Spinal cord (tissue), 10 donors: ENCODE data around the gene RAD51B. TPM values are rescaled to one million over a fixed set of nuclear protein-coding genes. Genes with fewer than 3 reads are reported as not detected.
"Not testable (repeated sequence)": the region's sequence is repeated elsewhere in the genome, so short reads cannot be mapped to it uniquely, and the experiment has no call there.

Source experiments
- DNase-seq, 6 donors: peaks; one replicate each; pipeline versions ENCODE4 v3.0.0 to v3.0.0-alpha.2; 2013 to 2015; ENCODE audit warnings: low spot score in 6 of 6, low read depth in 4 of 6
- H3K27ac ChIP-seq: one replicate; pipeline ENCODE4 v1.5.1; 2013; ENCODE audit warnings: low read depth, low read length, control low read depth
- H3K27me3 ChIP-seq: one replicate; pipeline ENCODE4 v1.6.1; 2013; ENCODE audit warnings: low read length; ENCODE audit not compliant: control insufficient read depth, insufficient read depth
- H3K36me3 ChIP-seq: one replicate; pipeline ENCODE4 v1.6.1; 2013; ENCODE audit warnings: low read length; ENCODE audit not compliant: control insufficient read depth, insufficient read depth
- H3K4me1 ChIP-seq: one replicate; pipeline ENCODE4 v1.6.1; 2013; ENCODE audit warnings: low read length; ENCODE audit not compliant: control insufficient read depth, insufficient read depth
- H3K4me3 ChIP-seq: one replicate; pipeline ENCODE4 v1.5.1; 2013; ENCODE audit warnings: low read depth, low read length, control low read depth
- H3K9me3 ChIP-seq: one replicate; pipeline ENCODE4 v1.6.1; 2013; ENCODE audit warnings: low read length; ENCODE audit not compliant: control insufficient read depth, insufficient read depth
- WGBS: methylation state at CpG from one replicate; pipeline ENCODE4 v1.1.5; 2013; ENCODE audit warnings: missing lambda C conversion rate; ENCODE audit not compliant: insufficient coverage; 5-methylcytosine and 5-hydroxymethylcytosine counted together
- polyA plus RNA-seq, 2 donors: library from polyadenylated mRNA; unstranded; fragments of 120-200 nt; gene quantifications; one replicate each; pipeline ENCODE4 v1.2.1, GENCODE V29; 2013; ENCODE audit not compliant: insufficient read length in 2 of 2
- total RNA-seq, 2 donors: library from RNA; depleted of rRNA in 1 of 2; stranded (reverse); fragments of 120-200 nt in 1 of 2; fragments of >200 nt in 1 of 2; gene quantifications; one replicate each; pipeline versions ENCODE4 v1.2.3 to v1.2.4, GENCODE V29; 2013 to 2014
- donor health status: healthy.

Gene RAD51B
- total and polyA plus RNA-seq, 4 donors = 5.7 to 28.9 (median 14.4) TPM

DNA sequence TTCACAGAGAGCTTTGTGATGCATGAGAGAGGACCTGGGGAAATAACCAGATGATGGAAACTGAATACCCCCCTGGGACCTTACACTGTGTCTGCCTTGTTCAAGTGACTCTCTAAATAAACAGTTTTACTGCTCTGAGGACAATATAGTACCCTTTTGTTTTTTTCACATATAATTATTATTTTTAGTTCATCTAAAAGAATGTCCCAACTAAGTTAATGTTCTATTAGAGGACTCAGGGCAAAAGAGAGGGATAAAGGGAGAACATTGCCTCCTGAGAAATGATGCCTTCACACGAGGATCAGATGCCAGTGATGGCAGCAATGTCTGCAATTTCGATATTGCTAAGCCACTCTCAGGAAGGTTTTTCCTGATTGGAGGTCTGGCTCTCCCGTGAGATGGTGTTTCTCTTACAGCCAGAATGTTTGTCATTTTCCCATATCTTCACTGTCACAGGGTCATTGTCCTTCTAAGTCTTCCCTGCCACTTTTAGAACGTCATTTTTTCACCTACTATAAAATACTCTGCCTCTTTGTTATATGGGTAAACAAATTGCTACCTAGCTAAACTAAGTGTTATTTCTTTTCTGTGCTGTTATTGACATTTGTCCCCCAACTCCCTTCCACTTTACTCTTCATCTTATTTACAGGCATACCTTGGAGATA lies 201.6 kb downstream of the RAD51B start:
- Histone ChIP-seq H3K27me3 (no peaks in the 10 kb centered on the region), H3K27ac (no peak overlapping the region), H3K4me1 (no peaks in the 10 kb centered on the region), H3K9me3 (no peaks in the 10 kb centered on the region), H3K4me3 (no peak overlapping the region), H3K36me3 (no peaks in the 10 kb centered on the region)
- WGBS = 67% methylated on average over 1 of the region's 4 CpGs
- DNase-seq = peak in 1 of 6 donors; percentile 87

GRCh38 chr14:68027276-68027675 lies 207.7 kb downstream of the RAD51B start:
- Histone ChIP-seq H3K9me3 (peaks cover 11% of the 10 kb centered on the region), H3K36me3 (no peaks in the 10 kb centered on the region), H3K27me3 (no peaks in the 10 kb centered on the region), H3K27ac (no peak overlapping the region), H3K4me3 (no peak overlapping the region), H3K4me1 (no peaks in the 10 kb centered on the region)
- DNase-seq = no peak
- WGBS = no CpG with 5 or more reads among the region's 5 CpGs

DNA sequence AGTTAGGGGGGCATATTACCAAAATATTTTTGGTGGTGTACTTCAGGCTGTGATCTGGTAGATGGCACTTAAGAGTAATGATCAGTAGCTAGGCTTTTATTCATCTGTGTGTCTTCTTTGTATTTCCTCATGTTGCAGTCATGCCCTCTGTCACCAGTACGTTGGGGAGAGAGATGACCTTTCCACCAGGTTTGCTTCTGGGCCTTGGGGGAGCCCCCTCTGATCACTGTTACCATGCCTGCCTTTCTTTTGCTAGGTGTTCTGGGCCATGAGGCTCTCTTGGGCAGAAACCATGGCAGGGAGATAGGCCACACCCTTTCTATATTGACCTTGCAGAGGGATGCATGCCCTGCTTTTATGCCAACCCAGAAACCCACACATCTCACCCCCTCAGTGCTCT lies 208.5 kb downstream of the RAD51B start:
- no peak for DNase-seq
- WGBS = 71% methylated on average over 1 of the region's 1 CpG
- Histone ChIP-seq H3K27me3 (no peaks in the 10 kb centered on the region), H3K36me3 (no peaks in the 10 kb centered on the region), H3K9me3 (peaks cover 11% of the 10 kb centered on the region), H3K4me1 (no peaks in the 10 kb centered on the region), H3K27ac (no peak overlapping the region), H3K4me3 (no peak overlapping the region)

- not testable (repeated sequence) for H3K4me3 ChIP-seq, DNase-seq, H3K4me1 ChIP-seq, H3K36me3 ChIP-seq, H3K27ac ChIP-seq, H3K27me3 ChIP-seq
- WGBS = no CpG with 5 or more reads among the region's 1 CpG
- peaks cover 11% of the 10 kb centered on the region for H3K9me3 ChIP-seq
Observed at GRCh38 chr14:68031011-68031410, 211.4 kb downstream of the RAD51B start.

GRCh38 chr14:68032154-68032553 lies 212.6 kb downstream of the RAD51B start:
- Histone ChIP-seq H3K27ac (no peak overlapping the region), H3K4me3 (no peak overlapping the region), H3K9me3 (peaks cover 9% of the 10 kb centered on the region), H3K4me1 (no peaks in the 10 kb centered on the region), H3K27me3 (no peaks in the 10 kb centered on the region), H3K36me3 (no peaks in the 10 kb centered on the region)
- no peak for DNase-seq
- WGBS = no CpG with 5 or more reads among the region's 1 CpG

DNA sequence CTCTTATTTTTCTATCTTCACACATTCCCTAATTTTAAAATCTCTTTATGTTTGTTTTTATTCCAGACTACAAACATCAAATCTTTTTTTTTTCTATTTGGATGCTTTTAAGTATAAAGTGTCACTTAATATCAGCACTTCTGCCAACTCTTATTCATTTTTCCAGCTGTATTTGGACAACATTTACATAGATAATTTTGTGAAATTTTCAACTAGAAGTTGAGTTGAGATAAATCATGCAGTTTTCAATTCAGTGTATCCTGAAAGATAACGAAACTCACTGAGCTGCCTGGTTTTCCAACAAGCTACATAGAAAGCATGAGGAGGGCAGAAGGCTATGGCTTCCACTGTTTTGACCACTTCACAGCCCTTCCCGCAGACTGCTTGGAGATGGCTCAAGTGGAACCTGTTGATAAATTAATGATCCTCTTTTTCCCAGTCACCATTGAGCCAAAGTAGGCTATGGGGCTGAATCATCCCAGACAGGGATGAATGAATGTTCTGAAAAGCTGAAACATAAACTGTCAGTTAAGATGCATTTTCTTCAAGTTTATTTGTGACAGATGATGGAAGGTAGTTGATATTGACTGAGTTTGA lies 213.9 kb downstream of the RAD51B start:
- Histone ChIP-seq H3K36me3 (no peaks in the 10 kb centered on the region), H3K4me3 (no peak overlapping the region), H3K27ac (no peak overlapping the region), H3K9me3 (peaks cover 9% of the 10 kb centered on the region), H3K27me3 (no peaks in the 10 kb centered on the region), H3K4me1 (no peaks in the 10 kb centered on the region)
- no CpG with 5 or more reads among the region's 2 CpGs for WGBS
- no peak for DNase-seq

GRCh38 chr14:68034896-68035295 lies 215.3 kb downstream of the RAD51B start:
- no peak overlapping the region for H3K27ac ChIP-seq
- WGBS = no CpG with 5 or more reads among the region's 2 CpGs
- no peaks in the 10 kb centered on the region for H3K4me1 ChIP-seq
- H3K4me3 ChIP-seq = no peak overlapping the region
- no peaks in the 10 kb centered on the region for H3K36me3 ChIP-seq
- no peaks in the 10 kb centered on the region for H3K27me3 ChIP-seq
- DNase-seq = no peak
- peaks cover 3% of the 10 kb centered on the region for H3K9me3 ChIP-seq

GRCh38 chr14:68036202-68036601 lies 216.6 kb downstream of the RAD51B start:
- Histone ChIP-seq H3K27ac (peak overlapping the region; percentile 62), H3K9me3 (no peaks in the 10 kb centered on the region), H3K36me3 (no peaks in the 10 kb centered on the region), H3K4me3 (no peak overlapping the region), H3K27me3 (no peaks in the 10 kb centered on the region), H3K4me1 (no peaks in the 10 kb centered on the region)
- DNase-seq = peak in 1 of 6 donors; percentile 4
- 79% methylated on average over 2 of the region's 6 CpGs for WGBS

DNA sequence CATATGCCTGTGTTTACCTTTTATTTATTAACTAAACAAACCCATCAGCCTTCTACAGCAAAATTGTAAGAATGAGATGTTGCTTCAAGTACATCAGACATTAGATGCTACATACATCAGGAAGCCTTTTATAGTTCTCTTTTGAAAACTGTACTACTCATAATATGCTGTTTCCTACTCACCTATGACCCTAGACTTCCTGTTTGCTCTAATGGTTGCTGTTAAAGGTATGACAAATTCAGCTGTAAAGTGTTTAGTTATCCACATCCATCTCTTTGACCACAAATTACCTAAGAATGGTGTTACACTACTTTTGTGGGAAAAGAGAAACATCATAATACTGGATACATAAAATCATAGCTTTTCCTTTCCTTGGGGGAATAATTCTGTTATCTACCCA lies 220.0 kb downstream of the RAD51B start:
- Histone ChIP-seq H3K27ac (no peak overlapping the region), H3K4me1 (no peaks in the 10 kb centered on the region), H3K36me3 (no peaks in the 10 kb centered on the region)

DNA sequence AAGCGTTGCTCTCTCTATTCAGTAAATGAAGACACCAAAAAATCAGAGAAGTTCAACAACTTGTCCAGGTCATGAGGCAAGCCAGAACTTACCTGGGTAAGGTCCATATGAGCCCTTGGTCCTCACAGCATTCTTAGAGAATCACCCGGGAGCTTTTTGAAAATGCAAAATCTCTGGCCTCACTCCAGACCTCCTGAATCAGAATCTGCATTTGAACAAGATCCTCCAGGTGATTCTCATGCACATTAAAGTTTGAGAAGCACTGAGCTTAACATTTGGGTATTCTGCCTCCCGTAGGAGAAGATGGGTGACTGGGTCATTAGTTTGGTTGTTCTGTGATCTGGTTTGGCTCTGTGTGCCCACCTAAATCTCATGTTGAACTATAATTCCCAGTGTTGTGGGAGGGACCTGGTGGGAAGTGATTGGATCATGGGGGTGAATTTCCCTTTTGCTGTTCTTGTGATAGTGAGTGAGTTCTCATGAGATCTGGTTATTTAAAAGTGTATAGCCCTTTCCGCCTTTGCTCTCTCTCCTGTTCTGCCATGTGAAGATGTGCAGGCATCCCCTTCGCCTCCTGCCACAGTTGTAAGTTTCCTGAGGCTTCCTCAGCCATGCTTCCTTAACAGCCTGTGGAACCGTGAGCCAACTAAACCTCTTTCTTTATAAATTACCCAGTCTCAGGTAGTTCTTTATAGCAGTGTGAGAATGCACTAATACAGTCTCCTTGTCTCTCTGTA lies 221.2 kb downstream of the RAD51B start:
- Histone ChIP-seq H3K4me1 (no peaks in the 10 kb centered on the region), H3K27ac (no peak overlapping the region)
- WGBS = 67% methylated on average over 4 of the region's 6 CpGs

More for the DNA sequence above, 220.0 kb downstream of the RAD51B start:
- no peaks in the 10 kb centered on the region for H3K27me3 ChIP-seq
- no peak for DNase-seq
- no peaks in the 10 kb centered on the region for H3K9me3 ChIP-seq
- no peak overlapping the region for H3K4me3 ChIP-seq

More for the DNA sequence above, 221.2 kb downstream of the RAD51B start:
- H3K9me3 ChIP-seq = no peaks in the 10 kb centered on the region
- H3K4me3 ChIP-seq = no peak overlapping the region
- DNase-seq = peak in 1 of 6 donors; percentile 15
- H3K27me3 ChIP-seq = no peaks in the 10 kb centered on the region
- H3K36me3 ChIP-seq = no peaks in the 10 kb centered on the region
